OCI-M2 (cell line): Measurements from ENCODE around the gene PIP5K1C.
"Not testable (repeated sequence)": the region's sequence is repeated elsewhere in the genome, so short reads cannot be mapped to it uniquely, and the experiment has no call there.

Experiments used
- DNase-seq: peaks from one replicate; lab custom pipeline; 2025; ENCODE audit not compliant: unreplicated experiment; lab: John Stamatoyannopoulos, UW

PIP5K1C gene

GRCh38 chr19:3679581-3679980, 20.7 kb downstream of the PIP5K1C start:
- DNase-seq, result no peak

- no peak for DNase-seq
Measured at GRCh38 chr19:3679138-3679537, 21.1 kb downstream of the PIP5K1C start.

GRCh38 chr19:3678188-3678587, 22.1 kb downstream of the PIP5K1C start:
- no peak for DNase-seq

- no peak for DNase-seq
Measured at GRCh38 chr19:3674784-3675543, 25.3 kb downstream of the PIP5K1C start.

GRCh38 chr19:3673506-3674439, 26.5 kb downstream of the PIP5K1C start:
- no peak for DNase-seq

- no peak for DNase-seq
Measured at GRCh38 chr19:3672993-3673392, 27.3 kb downstream of the PIP5K1C start.

- DNase-seq, result no peak
Measured at GRCh38 chr19:3672575-3672948, 27.7 kb downstream of the PIP5K1C start.

GRCh38 chr19:3671680-3672574, 28.3 kb downstream of the PIP5K1C start:
- DNase-seq, result no peak

- no peak for DNase-seq
Measured at GRCh38 chr19:3670796-3671679, 29.2 kb downstream of the PIP5K1C start.

GRCh38 chr19:3669947-3670795, 30.1 kb downstream of the PIP5K1C start:
- DNase-seq, result no peak

- no peak for DNase-seq
Measured at GRCh38 chr19:3669082-3669946, 31.0 kb downstream of the PIP5K1C start.

- no peak for DNase-seq
Measured at GRCh38 chr19:3668331-3669081, 31.8 kb downstream of the PIP5K1C start.

- DNase-seq, result no peak
Measured at GRCh38 chr19:3667766-3668165, 32.5 kb downstream of the PIP5K1C start.

- DNase-seq, result no peak
Measured at GRCh38 chr19:3667037-3667638, 33.1 kb downstream of the PIP5K1C start.

- not testable (repeated sequence) for DNase-seq
Measured at GRCh38 chr19:3666545-3666856, 33.8 kb downstream of the PIP5K1C start.

GRCh38 chr19:3665681-3666544, 34.4 kb downstream of the PIP5K1C start:
- DNase-seq, result no peak
